Measurements from ENCODE around the gene MAPKAP1. TPM values are rescaled to one million over a fixed set of nuclear protein-coding genes. Genes with fewer than 3 reads are reported as not detected.

MAPKAP1 gene
- total RNA-seq, 1 experiment from 2014 or later, result 104 TPM

DNA sequence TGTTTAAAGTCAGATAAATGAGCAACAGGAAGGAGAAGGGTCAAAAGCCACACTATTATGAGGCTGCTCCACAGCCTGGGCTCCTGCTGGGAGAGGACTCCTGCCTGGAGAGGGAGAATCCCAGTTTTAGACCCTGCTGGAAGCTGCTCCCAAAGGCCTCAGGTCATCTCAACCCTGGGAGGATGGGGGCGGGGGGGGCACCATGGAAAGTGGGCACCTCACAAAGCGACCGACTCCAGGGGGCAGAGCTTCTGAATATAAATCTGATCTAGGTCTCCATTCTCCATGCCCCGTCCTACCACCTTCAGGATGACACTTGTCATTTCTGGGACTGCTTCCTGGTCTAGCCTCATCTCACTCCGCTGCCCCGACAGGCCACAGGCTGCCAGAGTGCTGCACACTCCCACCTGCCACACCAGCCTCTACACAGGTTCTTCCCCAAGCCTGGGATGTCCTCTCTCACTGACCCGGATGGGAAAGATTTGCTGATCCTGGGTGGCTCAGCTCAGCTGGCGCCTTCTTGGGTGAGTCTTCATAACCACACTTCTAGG is 262.0 kb downstream of the MAPKAP1 start:
- in situ Hi-C loops (cut with HindIII; ENCODE audit: low pct_unique_long_range_greater_than_20kb, low sequenced_read_pairs), result no loop called here
- DNase-seq (ENCODE audit: low read depth, low spot score), result no peak

- no peak for DNase-seq (ENCODE audit: low read depth, low spot score)
- in situ Hi-C loops (cut with HindIII; ENCODE audit: low pct_unique_long_range_greater_than_20kb, low sequenced_read_pairs), result no loop called here
These were observed 262.8 kb downstream of the MAPKAP1 start for GRCh38 chr9:125444166-125444565.

GRCh38 chr9:125443367-125443766 is 263.6 kb downstream of the MAPKAP1 start:
- DNase-seq (ENCODE audit: low read depth, low spot score), result no peak
- in situ Hi-C loops (cut with HindIII; ENCODE audit: low pct_unique_long_range_greater_than_20kb, low sequenced_read_pairs), result no loop called here

DNA sequence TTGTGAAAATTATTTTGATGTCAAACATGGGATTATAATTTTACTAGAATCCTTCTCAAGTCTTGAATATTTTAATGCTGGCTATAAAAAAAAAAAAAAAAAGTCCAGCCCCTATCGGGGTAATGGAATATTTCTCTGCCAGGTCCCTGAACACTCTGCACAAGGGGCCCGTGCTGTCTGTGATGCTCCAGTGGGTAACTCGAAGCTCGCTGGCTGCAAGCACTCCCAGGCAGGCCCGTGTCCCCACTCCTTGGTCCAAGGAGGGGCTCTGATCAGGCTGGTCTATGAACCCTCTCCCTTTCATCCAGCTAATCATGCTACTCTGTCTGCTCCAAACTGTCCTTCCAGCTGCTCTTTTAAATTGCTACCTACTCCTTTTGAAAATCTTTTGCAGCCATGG is 264.6 kb downstream of the MAPKAP1 start:
- no peak for DNase-seq (ENCODE audit: low read depth, low spot score)
- in situ Hi-C loops (cut with HindIII; ENCODE audit: low pct_unique_long_range_greater_than_20kb, low sequenced_read_pairs), result no loop called here

DNA sequence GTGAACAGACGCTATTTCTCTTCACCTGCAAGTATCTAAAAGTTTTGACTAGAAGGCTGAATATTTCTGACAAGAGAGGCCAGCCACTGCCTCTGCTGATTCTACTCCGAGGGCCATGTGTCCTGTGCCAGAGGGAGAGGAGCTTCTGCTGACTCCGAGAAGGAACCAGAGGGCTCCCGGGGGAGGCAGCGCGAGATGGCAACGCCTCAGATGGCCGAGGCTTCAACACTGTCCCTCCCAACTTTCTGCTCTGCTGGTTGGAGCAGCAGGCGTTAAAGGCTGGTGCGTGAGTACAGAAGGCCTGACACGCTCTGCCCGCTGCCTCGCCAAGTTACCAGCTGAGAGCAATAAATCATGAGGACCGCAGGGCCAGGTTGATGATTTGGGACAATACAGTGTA is 266.6 kb downstream of the MAPKAP1 start:
- in situ Hi-C loops (cut with HindIII; ENCODE audit: low pct_unique_long_range_greater_than_20kb, low sequenced_read_pairs), result no loop called here
- DNase-seq (ENCODE audit: low read depth, low spot score), result no peak

DNA sequence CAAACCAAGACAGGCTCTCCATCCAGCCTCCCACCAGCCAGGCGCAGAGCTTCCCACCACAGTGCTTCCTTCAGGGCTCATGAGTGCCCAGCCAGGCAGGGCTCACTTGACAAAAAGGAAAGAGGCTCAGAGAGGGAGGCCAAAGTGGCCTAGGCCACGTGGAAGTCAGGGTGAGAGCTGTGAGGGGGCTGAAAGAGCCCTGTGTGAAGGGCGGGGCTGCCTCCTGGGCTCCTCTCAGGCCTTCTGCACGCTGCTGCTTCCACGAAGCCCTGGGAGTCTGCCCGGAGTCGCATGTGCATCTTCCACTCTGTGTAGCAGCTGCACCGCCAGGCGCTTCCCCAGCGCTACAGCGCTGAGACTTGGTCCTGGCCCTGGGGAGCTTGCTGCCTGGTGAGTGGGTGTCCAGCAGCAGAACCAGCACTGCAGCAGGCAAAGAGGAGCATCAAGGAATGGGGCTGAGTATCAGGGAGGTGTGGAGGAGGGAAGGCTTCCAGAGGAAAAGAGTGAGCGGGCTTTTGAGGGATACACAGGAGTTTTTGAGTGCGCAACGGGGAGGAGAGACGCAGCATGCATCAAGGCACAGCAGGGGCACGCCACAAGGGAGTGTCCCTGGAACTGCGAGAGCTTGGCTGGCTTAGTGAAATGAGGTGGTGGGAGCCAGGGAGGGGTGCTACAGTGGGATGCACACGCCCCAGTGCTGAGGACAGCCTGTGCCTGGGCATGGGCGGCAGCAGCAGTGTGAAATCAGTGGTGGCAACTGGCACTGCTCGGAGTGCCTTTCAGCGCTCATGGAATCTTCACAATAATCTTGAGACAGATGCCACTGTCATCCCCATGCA is 267.4 kb downstream of the MAPKAP1 start:
- in situ Hi-C loops (cut with HindIII; ENCODE audit: low pct_unique_long_range_greater_than_20kb, low sequenced_read_pairs), result no loop called here
- DNase-seq (ENCODE audit: low read depth, low spot score), result no peak

DNA sequence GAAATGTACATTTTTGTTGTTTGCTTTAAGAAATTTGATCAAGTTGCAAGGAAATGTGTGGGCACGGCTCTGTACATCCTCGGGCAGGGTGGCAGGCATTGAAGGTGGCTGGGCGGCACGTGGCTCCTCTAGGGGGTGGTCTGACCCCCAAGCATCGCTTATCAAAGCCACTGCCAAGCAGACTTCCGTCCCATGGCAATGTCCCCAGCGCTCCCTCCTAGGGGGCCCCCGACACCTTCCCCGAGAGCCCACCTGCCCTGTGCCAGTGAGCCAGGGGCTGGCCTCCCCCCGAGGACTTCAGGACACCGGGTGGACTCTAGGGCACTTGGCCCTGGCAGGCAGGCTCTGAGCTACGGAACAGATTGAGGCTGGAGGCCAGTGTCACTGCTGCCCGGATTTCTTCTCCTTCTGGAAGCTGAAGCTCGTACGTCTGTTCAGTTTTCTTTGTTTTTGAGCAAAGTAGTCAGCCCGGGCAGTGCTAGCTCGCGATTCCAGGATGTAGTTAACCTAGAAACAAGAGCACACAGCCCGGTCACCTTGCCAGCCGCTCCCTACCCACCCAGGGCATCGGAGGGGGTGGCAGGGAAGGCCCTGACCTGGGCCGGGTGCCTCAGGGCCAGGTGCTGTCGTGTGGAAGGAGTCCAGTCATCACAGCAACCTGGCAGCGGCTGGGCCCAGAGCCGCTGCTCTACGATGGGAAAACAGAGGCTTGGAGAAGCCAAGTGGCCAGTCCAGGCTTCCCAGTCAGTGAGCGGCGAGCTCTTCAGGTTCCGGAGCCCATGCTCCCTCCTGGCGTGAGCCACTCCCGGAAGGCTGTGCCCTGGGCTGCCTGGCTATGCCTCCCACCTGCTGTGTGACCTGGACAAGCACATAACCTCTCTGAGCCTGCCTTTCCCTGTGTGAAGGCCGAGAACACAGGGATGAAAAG is 268.2 kb downstream of the MAPKAP1 start:
- in situ Hi-C loops (cut with HindIII; ENCODE audit: low pct_unique_long_range_greater_than_20kb, low sequenced_read_pairs), result no loop called here

DNA sequence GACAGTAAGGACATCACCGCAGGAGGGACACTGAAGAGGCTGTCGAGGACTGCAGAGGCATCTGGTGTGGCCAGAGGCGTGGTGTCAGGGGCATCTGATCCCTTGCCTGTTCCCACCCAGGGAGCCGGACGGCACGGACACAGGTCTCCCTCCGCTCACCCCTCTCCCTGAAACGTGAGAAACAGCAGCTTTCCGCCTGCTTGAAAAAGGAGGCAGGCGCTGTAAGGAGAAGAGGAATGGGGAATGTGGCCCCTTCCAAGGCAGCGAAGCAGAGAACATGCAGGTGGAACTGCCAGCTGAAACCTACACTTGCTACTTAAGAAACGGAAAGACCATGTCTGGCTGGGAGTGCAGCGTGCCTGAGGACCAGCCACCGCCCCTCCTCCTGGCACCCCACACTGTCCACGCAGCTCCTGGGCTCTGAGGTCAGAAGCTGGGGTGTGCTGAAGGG is 269.2 kb downstream of the MAPKAP1 start:
- in situ Hi-C loops (cut with HindIII; ENCODE audit: low pct_unique_long_range_greater_than_20kb, low sequenced_read_pairs), result no loop called here
- no peak for DNase-seq (ENCODE audit: low read depth, low spot score)

More for the DNA sequence above, 268.2 kb downstream of the MAPKAP1 start:
- no peak for DNase-seq (ENCODE audit: low read depth, low spot score)

- in situ Hi-C loops (cut with HindIII; ENCODE audit: low pct_unique_long_range_greater_than_20kb, low sequenced_read_pairs), result no loop called here
- no peak for DNase-seq (ENCODE audit: low read depth, low spot score)
These were observed 270.2 kb downstream of the MAPKAP1 start for GRCh38 chr9:125436613-125437443.

- DNase-seq (ENCODE audit: low read depth, low spot score), result no peak
- in situ Hi-C loops (cut with HindIII; ENCODE audit: low pct_unique_long_range_greater_than_20kb, low sequenced_read_pairs), result no loop called here
These were observed 271.0 kb downstream of the MAPKAP1 start for GRCh38 chr9:125435776-125436612.

DNA sequence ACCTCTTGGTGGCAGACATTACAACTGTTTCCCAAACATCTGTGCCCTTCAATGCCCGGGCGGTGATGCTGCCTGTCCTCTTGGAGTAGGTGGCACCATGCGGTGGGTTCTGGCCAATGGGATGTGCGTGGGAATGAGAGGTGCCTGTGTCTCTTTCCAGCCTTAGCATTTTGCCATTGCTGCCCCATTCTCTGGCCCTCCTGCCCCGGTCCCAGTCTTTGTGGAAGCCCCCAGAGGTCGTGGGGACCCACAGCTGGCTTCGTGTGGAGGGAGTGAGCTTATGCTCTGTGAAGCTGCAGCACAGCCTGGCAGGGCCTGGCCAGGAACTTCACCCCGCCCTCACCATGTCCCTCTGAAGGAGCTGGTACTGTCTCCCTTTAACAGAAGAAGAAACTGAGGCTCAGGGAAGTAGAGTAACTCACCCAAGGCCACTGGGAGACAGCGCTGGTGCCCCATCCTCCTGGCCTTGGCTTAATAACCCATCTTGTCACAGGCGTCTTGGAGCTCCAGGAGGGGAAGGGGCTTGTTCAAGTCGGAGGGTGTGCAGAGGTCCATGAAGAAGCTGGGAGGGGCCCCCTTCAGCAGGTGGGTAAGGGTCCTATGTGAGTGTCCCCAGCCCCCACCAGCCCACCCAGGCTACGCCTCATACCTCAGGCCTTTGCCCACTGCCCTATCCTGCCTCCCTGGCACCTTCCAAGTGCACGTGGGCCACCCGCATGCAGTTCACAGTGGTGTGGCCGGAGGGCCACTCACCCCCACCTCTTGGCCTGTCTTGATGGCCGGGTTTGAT is 271.8 kb downstream of the MAPKAP1 start:
- in situ Hi-C loops (cut with HindIII; ENCODE audit: low pct_unique_long_range_greater_than_20kb, low sequenced_read_pairs), result no loop called here
- no peak for DNase-seq (ENCODE audit: low read depth, low spot score)

- in situ Hi-C loops (cut with HindIII; ENCODE audit: low pct_unique_long_range_greater_than_20kb, low sequenced_read_pairs), result no loop called here
- no peak for DNase-seq (ENCODE audit: low read depth, low spot score)
These were observed 273.5 kb downstream of the MAPKAP1 start for GRCh38 chr9:125433461-125434011.

DNA sequence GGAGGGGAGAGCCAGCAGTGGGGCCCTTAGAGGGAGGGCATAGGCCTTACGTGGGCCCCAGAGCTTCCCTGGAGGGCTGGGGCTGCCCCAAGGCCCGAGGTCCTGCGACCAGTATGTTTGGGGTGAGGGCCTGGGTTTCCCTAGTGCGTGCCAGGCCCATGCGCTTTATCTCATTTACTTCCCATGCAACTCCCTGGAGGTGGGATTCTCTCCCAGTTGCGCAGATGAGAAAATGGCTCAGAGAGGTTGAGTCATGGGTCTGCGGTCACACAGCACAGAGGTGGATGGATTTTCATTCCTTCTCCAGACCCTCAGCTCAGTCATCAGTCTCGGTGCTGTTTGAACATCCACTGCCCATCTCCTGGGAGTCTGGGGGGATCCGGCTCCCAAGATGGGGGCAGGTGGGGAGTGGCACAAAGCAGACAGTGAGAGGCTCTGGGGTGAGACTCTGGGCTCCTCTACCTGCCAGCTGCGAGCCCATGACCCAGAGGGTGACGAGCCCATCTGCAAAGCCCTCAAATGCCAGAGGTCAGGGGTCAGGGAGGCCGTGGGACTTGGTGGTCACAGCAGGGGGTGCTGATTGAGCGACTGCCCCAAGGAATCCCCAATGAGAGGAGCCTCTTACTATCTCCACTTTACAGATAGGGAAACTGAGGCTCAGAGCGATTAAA is 274.2 kb downstream of the MAPKAP1 start:
- no peak for DNase-seq (ENCODE audit: low read depth, low spot score)
- in situ Hi-C loops (cut with HindIII; ENCODE audit: low pct_unique_long_range_greater_than_20kb, low sequenced_read_pairs), result no loop called here

DNA sequence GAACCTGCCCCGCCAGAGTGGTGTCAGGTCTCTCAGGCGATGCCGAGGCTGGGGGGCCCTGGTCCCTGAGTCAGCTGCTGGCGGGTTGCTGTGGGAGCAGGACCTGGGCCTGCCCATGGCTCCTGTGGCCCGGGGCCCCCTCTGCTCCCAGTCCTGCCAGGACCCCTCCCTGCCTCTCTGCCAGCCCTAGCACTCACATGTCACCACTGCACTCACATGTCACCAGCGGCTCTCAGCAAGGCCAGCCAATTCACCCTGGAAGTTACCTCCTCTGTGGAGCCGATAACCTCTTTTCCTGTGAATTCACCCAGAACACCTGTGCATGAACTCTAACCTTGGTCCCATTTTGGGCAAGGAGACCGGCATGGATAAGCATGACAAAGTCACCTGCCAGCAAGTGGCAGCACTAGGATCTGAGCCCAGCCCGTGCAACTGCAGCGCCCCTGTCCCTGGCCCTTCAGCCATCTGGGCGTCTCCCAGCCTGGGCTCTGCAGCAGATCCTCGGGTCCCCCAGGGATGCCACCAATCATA is 275.2 kb downstream of the MAPKAP1 start:
- DNase-seq (ENCODE audit: low read depth, low spot score), result no peak
- in situ Hi-C loops (cut with HindIII; ENCODE audit: low pct_unique_long_range_greater_than_20kb, low sequenced_read_pairs), result no loop called here

GRCh38 chr9:125431012-125431305 is 276.0 kb downstream of the MAPKAP1 start:
- DNase-seq (ENCODE audit: low read depth, low spot score), result no peak
- in situ Hi-C loops (cut with HindIII; ENCODE audit: low pct_unique_long_range_greater_than_20kb, low sequenced_read_pairs), result no loop called here

All from SK-MEL-5 (cell line).